ENCODE data around the gene DCTPP1. TPM values are rescaled to one million over a fixed set of nuclear protein-coding genes. Genes with fewer than 3 reads are reported as not detected.

Gene DCTPP1
- total and polyA plus RNA-seq, 9 of the 15 experiments (the other 6 are each of a cell fraction or from before 2014, with no cell fraction given), result 45.0 to 132 (median 80.6) TPM

GRCh38 chr16:30445408-30446202 lies 15.8 kb upstream of the DCTPP1 start, which contains the start of gene SEPHS2 (continued):
- TF ChIP-seq ZNF347 (CRISPR knock-in tag; IDR thresholded peaks at IDR 0.05; ENCODE audit: low read depth) (no peak), SMARCA4 (IDR thresholded peaks at IDR 0.05) (peak; percentile 52), ZNF668 (CRISPR knock-in tag; IDR thresholded peaks at IDR 0.05) (no peak), ZNF217 (CRISPR knock-in tag; IDR thresholded peaks at IDR 0.05) (no peak), HNRNPL (IDR thresholded peaks at IDR 0.05; ENCODE audit: low read depth, low read length) (0 out of 2 replicates have a peak, but pooled peaks have one; percentile 23), POLR3G (IDR thresholded peaks at IDR 0.05; ENCODE audit: extremely low read depth, insufficient read length, insufficient replicate concordance) (no peak), PRMT5 (CRISPR knock-in tag; IDR thresholded peaks at IDR 0.05) (no peak), FOXO4 (CRISPR knock-in tag; IDR thresholded peaks at IDR 0.05) (no peak), ZBTB12 (CRISPR knock-in tag; IDR thresholded peaks at IDR 0.05) (no peak; the same call in 1 of the 2 replicates), ZNF583 (CRISPR knock-in tag; IDR thresholded peaks at IDR 0.05) (no peak; the same call in 1 of the 2 replicates), CEBPB (tag; IDR thresholded peaks at IDR 0.05) (peak; percentile 97), ZZZ3 (IDR thresholded peaks at IDR 0.05) (no peak), THRB (CRISPR knock-in tag; conservative IDR thresholded peaks at IDR 0.05) (no peak), BCLAF1 (IDR thresholded peaks at IDR 0.05; ENCODE audit: borderline replicate concordance in 1 of 2, control insufficient read depth in 1 of 2, low read depth in 2 of 2, low read length in 1 of 2) (no peak), NFE2 (IDR thresholded peaks at IDR 0.05; ENCODE audit: low read depth) (no peak), HES1 (IDR thresholded peaks at IDR 0.05; ENCODE audit: low read depth) (no peak), NR2C2 (CRISPR knock-in tag; IDR thresholded peaks at IDR 0.05) (no peak), NR2C2 (tag; IDR thresholded peaks at IDR 0.05) (peak; percentile 62), ZBED1 (IDR thresholded peaks at IDR 0.05) (no peak)

All from K562 (cell line).